GM18861 (cell line): Measurements from ENCODE around the gene TMEM63A.
"Not testable (repeated sequence)": the region's sequence is repeated elsewhere in the genome, so short reads cannot be mapped to it uniquely, and the experiment has no call there.

Experiments used
- ATAC-seq: cut with Tn5 transposase; IDR thresholded peaks from one replicate; pipeline ENCODE4 v1.9.1; 2021; ENCODE audit not compliant: unreplicated experiment

The TMEM63A gene

GRCh38 chr1:225806736-225807135, 75.4 kb downstream of the TMEM63A start:
- not testable (repeated sequence) for ATAC-seq

GRCh38 chr1:225806249-225806648, 75.9 kb downstream of the TMEM63A start:
- ATAC-seq: no peak

- ATAC-seq: not testable (repeated sequence)
Observed at GRCh38 chr1:225801146-225801545, 81.0 kb downstream of the TMEM63A start.

- ATAC-seq: not testable (repeated sequence)
Observed at GRCh38 chr1:225796097-225796496, 86.1 kb downstream of the TMEM63A start.
